ENCODE data around the gene TYK2. TPM values are rescaled to one million over a fixed set of nuclear protein-coding genes. Genes with fewer than 3 reads are reported as not detected.
"Not testable (repeated sequence)": the region's sequence is repeated elsewhere in the genome, so short reads cannot be mapped to it uniquely, and the experiment has no call there.

TYK2 gene
- total RNA-seq, 1 experiment from 2014 or later = 108 TPM

DNA sequence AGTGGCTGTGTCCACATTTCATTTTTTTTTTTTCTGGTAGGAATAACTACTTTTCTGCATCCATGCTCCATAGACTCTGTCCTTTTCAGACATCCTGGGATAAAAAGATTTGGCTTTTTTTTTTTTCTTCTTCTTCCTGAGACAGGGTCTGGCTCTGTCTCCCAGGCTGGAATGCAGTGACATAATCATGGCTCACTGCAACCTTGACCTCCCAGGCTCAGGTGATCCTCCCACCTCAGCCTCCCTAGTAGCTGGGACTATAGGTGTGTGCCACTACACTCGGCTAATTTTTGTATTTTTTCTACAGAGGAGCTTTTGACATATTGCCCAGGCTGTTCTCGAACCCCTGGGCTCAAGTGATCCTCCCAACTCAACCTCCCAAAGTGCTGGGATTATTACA, 36.9 kb downstream of the TYK2 start:
- H3K27ac ChIP-seq (ENCODE audit: low read length) = no peak overlapping the region
- H3K9ac ChIP-seq (ENCODE audit: low read length) = no peak overlapping the region
- H2AFZ ChIP-seq (ENCODE audit: low read length) = no peak overlapping the region
- H3K9me3 ChIP-seq (ENCODE audit: low read length) = no peaks in the 10 kb centered on the region
- DNase-seq = no peak
- peaks cover 8% of the 10 kb centered on the region for H3K79me2 ChIP-seq (ENCODE audit: low read length)
- H4K20me1 ChIP-seq (ENCODE audit: insufficient read depth, low read depth, low read length) = no peaks in the 10 kb centered on the region
- H3K9me2 ChIP-seq (replicated peaks; ENCODE audit: insufficient read depth, low read length) = no peaks in the 10 kb centered on the region
- no peaks in the 10 kb centered on the region for H3K36me3 ChIP-seq (ENCODE audit: insufficient read depth, low read length)
- H3K4me2 ChIP-seq (ENCODE audit: low read depth, low read length, poor library complexity, severe bottlenecking) = no peak overlapping the region
- H3K4me3 ChIP-seq (ENCODE audit: low read length) = no peak overlapping the region
- no peaks in the 10 kb centered on the region for H3K27me3 ChIP-seq (ENCODE audit: low read length)
- peaks cover 14% of the 10 kb centered on the region for H3K4me1 ChIP-seq (ENCODE audit: low read length)

DNA sequence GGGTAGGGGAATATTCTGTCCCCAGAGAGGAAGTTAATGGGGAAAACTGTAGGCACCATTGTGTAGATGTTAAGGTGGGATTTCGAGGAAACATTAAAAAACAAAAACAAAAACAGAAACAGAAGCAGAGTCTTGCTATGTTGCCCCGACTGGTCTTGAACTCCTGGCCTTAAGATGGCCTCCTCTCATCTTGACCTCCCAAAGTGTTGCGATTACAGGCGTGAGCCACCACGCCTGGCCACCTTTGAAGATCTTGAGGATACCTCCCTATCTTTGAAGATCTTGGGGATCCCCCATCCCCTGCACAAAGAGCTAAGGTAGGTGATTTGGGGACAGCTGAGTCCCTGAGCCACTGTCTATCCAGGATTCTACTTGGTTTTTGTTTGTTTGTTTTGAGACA, 40.4 kb downstream of the TYK2 start:
- Histone ChIP-seq H3K9me2 (replicated peaks; ENCODE audit: insufficient read depth, low read length) (no peaks in the 10 kb centered on the region), H3K27ac (ENCODE audit: low read length) (peak overlapping the region; percentile 57), H3K4me1 (ENCODE audit: low read length) (peaks cover 28% of the 10 kb centered on the region), H3K9ac (ENCODE audit: low read length) (peak overlapping the region; percentile 86), H3K4me2 (ENCODE audit: low read depth, low read length, poor library complexity, severe bottlenecking) (peak overlapping the region; percentile 91), H3K4me3 (ENCODE audit: low read length) (peak overlapping the region; percentile 89), H3K27me3 (ENCODE audit: low read length) (no peaks in the 10 kb centered on the region), H4K20me1 (ENCODE audit: insufficient read depth, low read depth, low read length) (no peaks in the 10 kb centered on the region), H3K9me3 (ENCODE audit: low read length) (no peaks in the 10 kb centered on the region), H2AFZ (ENCODE audit: low read length) (peak overlapping the region; percentile 95), H3K36me3 (ENCODE audit: insufficient read depth, low read length) (no peaks in the 10 kb centered on the region), H3K79me2 (ENCODE audit: low read length) (peaks cover 11% of the 10 kb centered on the region)
- no peak for DNase-seq

DNA sequence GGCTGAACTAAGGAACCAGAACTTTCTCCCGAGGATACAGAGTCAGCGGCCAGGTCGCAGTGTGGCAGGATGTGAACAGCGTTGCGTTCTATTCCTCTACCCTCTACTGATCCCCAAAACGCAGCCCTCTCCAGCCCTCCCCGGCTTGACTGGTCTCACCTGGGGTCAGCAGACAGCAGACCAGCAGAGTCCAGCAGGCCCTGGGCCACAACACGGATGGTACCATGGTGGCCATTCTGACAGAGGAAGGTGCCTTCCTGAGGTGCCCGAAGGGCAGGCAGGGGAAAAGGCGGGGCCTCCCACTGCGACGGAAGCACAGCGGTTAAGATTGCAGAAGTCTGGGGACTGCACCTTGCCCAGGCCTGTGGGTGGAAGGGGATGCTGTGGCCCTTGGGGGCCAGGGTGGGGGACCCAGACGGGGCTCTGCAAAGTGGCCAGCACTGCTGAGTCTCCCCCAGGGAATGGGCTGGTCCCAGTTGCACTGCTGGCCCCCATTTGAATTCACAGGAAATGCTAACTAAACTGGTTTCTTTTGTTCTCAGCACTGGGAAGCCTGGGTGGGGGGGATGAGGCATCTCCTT, 40.9 kb downstream of the TYK2 start, which contains the start of gene ICAM3:
ICAM3 (minus strand) TSS at position 245 of the 581 bp plus-strand sequence; CDS start at position 235, 10 bp downstream.
- peak within 1 kb of the TSS; percentile 95 for H2AFZ ChIP-seq (ENCODE audit: low read length)
- peak within 1 kb of the TSS; percentile 57 for H3K27ac ChIP-seq (ENCODE audit: low read length)
- peak within 1 kb of the TSS; percentile 89 for H3K4me3 ChIP-seq (ENCODE audit: low read length)
- H3K9me3 ChIP-seq (ENCODE audit: low read length) = no peaks in the 10 kb centered on the region
- H3K4me1 ChIP-seq (ENCODE audit: low read length) = peaks cover 33% of the 10 kb centered on the region
- no peaks in the 10 kb centered on the region for H3K27me3 ChIP-seq (ENCODE audit: low read length)
- H3K79me2 ChIP-seq (ENCODE audit: low read length) = peaks cover 13% of the 10 kb centered on the region
- no peaks in the 10 kb centered on the region for H3K36me3 ChIP-seq (ENCODE audit: insufficient read depth, low read length)
- peak within 1 kb of the TSS; percentile 91 for H3K4me2 ChIP-seq (ENCODE audit: low read depth, low read length, poor library complexity, severe bottlenecking)
- H3K9ac ChIP-seq (ENCODE audit: low read length) = peak within 1 kb of the TSS; percentile 86
- H3K9me2 ChIP-seq (replicated peaks; ENCODE audit: insufficient read depth, low read length) = no peaks in the 10 kb centered on the region
- DNase-seq = peak; percentile 87
- no peaks in the 10 kb centered on the region for H4K20me1 ChIP-seq (ENCODE audit: insufficient read depth, low read depth, low read length)

DNA sequence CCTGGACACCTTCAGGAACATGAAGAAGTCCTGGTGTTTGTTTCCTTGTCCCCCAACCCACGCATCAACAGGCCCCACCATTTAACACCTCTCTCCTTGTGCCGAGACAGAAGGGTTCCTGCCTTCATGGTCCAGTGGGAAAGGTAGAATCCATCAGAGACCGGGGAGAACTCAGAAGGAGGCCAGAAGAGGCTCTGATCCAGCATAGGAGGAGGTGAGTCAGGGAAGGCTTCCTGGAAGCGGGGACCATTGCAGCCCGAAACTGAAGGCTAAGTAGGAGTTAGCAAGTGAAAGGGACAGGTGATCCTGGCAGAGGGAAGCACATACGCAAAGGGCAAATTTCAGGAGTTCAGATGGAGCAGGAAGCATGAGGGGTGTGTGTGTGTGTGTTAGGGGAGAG, 41.4 kb downstream of the TYK2 start:
- Histone ChIP-seq H3K9ac (ENCODE audit: low read length) (peak overlapping the region; percentile 86), H3K4me3 (ENCODE audit: low read length) (peak overlapping the region; percentile 89), H2AFZ (ENCODE audit: low read length) (peak overlapping the region; percentile 95)

DNA sequence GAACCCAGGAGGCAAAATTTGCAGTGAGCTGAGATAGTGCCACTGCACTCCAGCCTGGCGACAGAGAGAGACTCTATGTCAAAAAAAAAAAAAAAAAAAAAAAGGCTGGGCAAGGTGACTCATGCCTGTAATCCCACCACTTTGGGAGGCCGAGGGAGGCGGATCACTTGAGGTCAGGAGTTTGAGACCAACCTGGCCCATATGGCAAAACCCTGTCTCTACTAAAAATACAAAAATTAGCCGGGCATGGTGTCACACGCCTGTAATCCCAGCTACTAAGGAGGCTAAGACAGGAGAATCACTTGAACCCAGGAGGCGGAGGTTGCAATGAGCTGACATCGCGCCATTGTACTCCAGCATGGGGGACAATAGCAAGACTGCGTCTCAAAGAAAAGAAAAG, 43.6 kb downstream of the TYK2 start:
- not testable (repeated sequence) for H3K27ac ChIP-seq (ENCODE audit: low read length); H2AFZ ChIP-seq (ENCODE audit: low read length); H3K9ac ChIP-seq (ENCODE audit: low read length); H3K4me3 ChIP-seq (ENCODE audit: low read length); H3K9me3 ChIP-seq (ENCODE audit: low read length); H3K4me2 ChIP-seq (ENCODE audit: low read depth, low read length, poor library complexity, severe bottlenecking); H3K36me3 ChIP-seq (ENCODE audit: insufficient read depth, low read length); H3K27me3 ChIP-seq (ENCODE audit: low read length); H3K9me2 ChIP-seq (replicated peaks; ENCODE audit: insufficient read depth, low read length); H4K20me1 ChIP-seq (ENCODE audit: insufficient read depth, low read depth, low read length); DNase-seq
- peaks cover 34% of the 10 kb centered on the region for H3K79me2 ChIP-seq (ENCODE audit: low read length)
- peaks cover 50% of the 10 kb centered on the region for H3K4me1 ChIP-seq (ENCODE audit: low read length)

More for the DNA sequence above, 41.4 kb downstream of the TYK2 start:
- DNase-seq = no peak
- no peaks in the 10 kb centered on the region for H4K20me1 ChIP-seq (ENCODE audit: insufficient read depth, low read depth, low read length)
- H3K9me3 ChIP-seq (ENCODE audit: low read length) = no peaks in the 10 kb centered on the region
- H3K79me2 ChIP-seq (ENCODE audit: low read length) = peaks cover 19% of the 10 kb centered on the region
- peak overlapping the region; percentile 91 for H3K4me2 ChIP-seq (ENCODE audit: low read depth, low read length, poor library complexity, severe bottlenecking)
- peak overlapping the region; percentile 57; the same call in 1 of the 2 replicates for H3K27ac ChIP-seq (ENCODE audit: low read length)
- no peaks in the 10 kb centered on the region for H3K36me3 ChIP-seq (ENCODE audit: insufficient read depth, low read length)
- H3K9me2 ChIP-seq (replicated peaks; ENCODE audit: insufficient read depth, low read length) = no peaks in the 10 kb centered on the region
- H3K27me3 ChIP-seq (ENCODE audit: low read length) = no peaks in the 10 kb centered on the region
- H3K4me1 ChIP-seq (ENCODE audit: low read length) = peaks cover 38% of the 10 kb centered on the region

- DNase-seq = no peak
- no peaks in the 10 kb centered on the region; the same call in 1 of the 2 replicates for H4K20me1 ChIP-seq (ENCODE audit: insufficient read depth, low read depth, low read length)
- H3K9ac ChIP-seq (ENCODE audit: low read length) = no peak overlapping the region
- H3K9me3 ChIP-seq (ENCODE audit: low read length) = no peaks in the 10 kb centered on the region
- H3K27me3 ChIP-seq (ENCODE audit: low read length) = no peaks in the 10 kb centered on the region
- H3K4me2 ChIP-seq (ENCODE audit: low read depth, low read length, poor library complexity, severe bottlenecking) = peak overlapping the region; percentile 91
- no peak overlapping the region; the same call in 1 of the 2 replicates for H3K4me3 ChIP-seq (ENCODE audit: low read length)
- no peak overlapping the region for H3K27ac ChIP-seq (ENCODE audit: low read length)
- no peaks in the 10 kb centered on the region for H3K9me2 ChIP-seq (replicated peaks; ENCODE audit: insufficient read depth, low read length)
- H3K4me1 ChIP-seq (ENCODE audit: low read length) = peaks cover 51% of the 10 kb centered on the region
- peaks cover 43% of the 10 kb centered on the region for H3K79me2 ChIP-seq (ENCODE audit: low read length)
- peaks cover 1% of the 10 kb centered on the region; the same call in 1 of the 2 replicates for H3K36me3 ChIP-seq (ENCODE audit: insufficient read depth, low read length)
- H2AFZ ChIP-seq (ENCODE audit: low read length) = no peak overlapping the region
These were observed 44.9 kb downstream of the TYK2 start for GRCh38 chr19:10335352-10335985.

GRCh38 chr19:10334588-10335351, 45.6 kb downstream of the TYK2 start:
- no peaks in the 10 kb centered on the region for H3K9me2 ChIP-seq (replicated peaks; ENCODE audit: insufficient read depth, low read length)
- no peak overlapping the region; the same call in 1 of the 2 replicates for H3K9ac ChIP-seq (ENCODE audit: low read length)
- no peak overlapping the region for H2AFZ ChIP-seq (ENCODE audit: low read length)
- H3K27ac ChIP-seq (ENCODE audit: low read length) = no peak overlapping the region
- H3K27me3 ChIP-seq (ENCODE audit: low read length) = no peaks in the 10 kb centered on the region
- H3K4me1 ChIP-seq (ENCODE audit: low read length) = peaks cover 48% of the 10 kb centered on the region
- peaks cover 6% of the 10 kb centered on the region for H3K36me3 ChIP-seq (ENCODE audit: insufficient read depth, low read length)
- peak overlapping the region; percentile 76 for H3K4me3 ChIP-seq (ENCODE audit: low read length)
- H3K79me2 ChIP-seq (ENCODE audit: low read length) = peaks cover 47% of the 10 kb centered on the region
- peak; percentile 94 for DNase-seq
- H3K4me2 ChIP-seq (ENCODE audit: low read depth, low read length, poor library complexity, severe bottlenecking) = peak overlapping the region; percentile 91
- no peaks in the 10 kb centered on the region for H3K9me3 ChIP-seq (ENCODE audit: low read length)
- no peaks in the 10 kb centered on the region; the same call in 1 of the 2 replicates for H4K20me1 ChIP-seq (ENCODE audit: insufficient read depth, low read depth, low read length)
